Subcutaneous abdominal adipose tissue (tissue), 5 donors: ENCODE data around the gene MTFP1.
"Not testable (repeated sequence)": the region's sequence is repeated elsewhere in the genome, so short reads cannot be mapped to it uniquely, and the experiment has no call there.

Experiments used
- H3K27ac ChIP-seq: one replicate; pipeline ENCODE4 v1.7.0; 2013; ENCODE audit warnings: low read depth, mild to moderate bottlenecking, inconsistent platforms, low read length, moderate library complexity
- H3K27me3 ChIP-seq, 5 donors: one replicate each; pipeline ENCODE4 v1.7.0; 2013; ENCODE audit warnings: low read length in 5 of 5, inconsistent platforms in 1 of 5; ENCODE audit not compliant: control insufficient read depth in 5 of 5, insufficient read depth in 4 of 5
- H3K36me3 ChIP-seq, 5 donors: one replicate each; pipeline ENCODE4 v1.7.0; 2013; ENCODE audit warnings: low read length in 5 of 5; ENCODE audit not compliant: control insufficient read depth in 5 of 5, insufficient read depth in 5 of 5
- H3K4me1 ChIP-seq, 5 donors: one replicate each; pipeline ENCODE4 v1.7.0; 2013; ENCODE audit warnings: low read length in 5 of 5, mild to moderate bottlenecking in 3 of 5, moderate library complexity in 1 of 5; ENCODE audit not compliant: control insufficient read depth in 5 of 5, insufficient read depth in 5 of 5
- H3K4me3 ChIP-seq, 5 donors: one replicate each; pipeline ENCODE4 v1.7.0; 2013; ENCODE audit warnings: low read length in 5 of 5, low read depth in 1 of 5
- H3K9ac ChIP-seq, 5 donors: one replicate each; pipeline ENCODE4 v1.7.0; 2013; ENCODE audit warnings: low read length in 5 of 5, mild to moderate bottlenecking in 4 of 5, moderate library complexity in 3 of 5
- H3K9me3 ChIP-seq, 5 donors: one replicate each; pipeline ENCODE4 v1.7.0; 2013; ENCODE audit warnings: low read length in 5 of 5; ENCODE audit not compliant: control insufficient read depth in 5 of 5
- donor health status: healthy.
- donor health status: healthy.
- donor health status: healthy.
- donor health status: healthy.
- donor health status: healthy.

MTFP1 gene

DNA sequence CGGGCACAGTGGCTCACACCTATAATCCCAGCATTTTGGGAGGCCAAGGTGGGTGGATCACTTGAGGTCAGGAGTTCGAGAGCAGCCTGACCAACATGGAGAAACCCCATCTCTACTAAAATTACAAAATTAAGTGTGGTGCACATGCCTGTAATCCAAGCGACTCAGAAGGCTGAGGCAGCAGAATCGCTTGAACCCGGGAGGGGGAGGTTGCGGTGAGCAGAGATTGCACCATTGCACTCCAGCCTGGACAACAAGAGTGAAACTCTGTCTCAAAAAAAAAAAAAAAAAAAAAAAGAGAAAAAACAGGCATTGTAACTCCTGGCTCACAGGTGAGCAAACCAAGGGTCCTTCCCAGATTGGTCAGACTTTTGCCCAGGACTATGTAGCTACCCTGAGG, 35.0 kb downstream of the MTFP1 start:
- H3K9me3 ChIP-seq, H3K4me1 ChIP-seq, H3K27ac ChIP-seq, H3K9ac ChIP-seq, H3K36me3 ChIP-seq, H3K4me3 ChIP-seq: not testable (repeated sequence)
- H3K27me3 ChIP-seq: peaks cover 0 to 27% (median 5%) of the 10 kb centered on the region in 5 donors

DNA sequence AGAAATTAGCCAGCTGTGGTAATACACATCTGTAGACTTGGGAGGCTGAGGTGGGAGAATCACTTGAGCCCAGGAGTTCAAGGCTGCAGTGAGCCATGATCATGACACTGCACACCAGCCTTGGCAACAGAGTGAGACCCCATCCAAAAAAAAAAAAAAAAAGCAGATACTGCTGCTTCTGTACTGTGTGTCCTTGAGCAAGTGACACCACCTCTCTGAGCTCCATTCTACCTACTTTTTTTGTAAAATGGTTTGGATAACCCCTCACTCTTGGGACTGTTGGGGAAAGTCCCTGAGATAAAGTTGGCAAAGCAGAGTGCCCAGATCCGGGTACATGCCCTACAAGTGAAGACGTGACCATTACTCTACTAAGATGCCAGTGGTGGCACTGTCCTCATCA, 43.6 kb downstream of the MTFP1 start:
- Histone ChIP-seq H3K4me1 (no peaks in the 10 kb centered on the region), H3K27me3 (peaks cover 6 to 23% (median 19%) of the 10 kb centered on the region in 5 donors), H3K9me3 (no peaks in the 10 kb centered on the region), H3K4me3 (no peak overlapping the region), H3K27ac (no peak overlapping the region), H3K9ac (no peak overlapping the region), H3K36me3 (no peaks in the 10 kb centered on the region)

DNA sequence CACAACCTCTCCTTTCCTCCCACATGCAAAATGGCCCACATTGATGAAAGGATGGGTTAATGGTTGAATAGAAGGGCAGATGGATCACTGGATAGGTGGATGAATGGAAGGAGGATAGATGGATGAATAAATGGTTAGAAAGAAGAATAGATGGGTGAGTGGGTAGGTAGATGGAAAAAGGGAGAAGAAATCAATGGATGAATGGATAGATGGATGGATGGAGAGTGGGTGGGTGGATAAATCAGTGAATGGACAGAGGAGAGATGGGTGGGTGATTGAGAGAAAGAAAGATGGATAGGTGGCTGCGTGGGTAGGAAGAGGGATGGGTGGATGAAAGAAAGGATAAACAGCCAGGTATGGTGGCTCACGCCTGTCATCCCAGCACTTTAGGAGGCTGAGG, 45.1 kb downstream of the MTFP1 start:
- H3K4me1 ChIP-seq: no peaks in the 10 kb centered on the region
- no peak overlapping the region for H3K4me3 ChIP-seq
- peaks cover 10 to 26% (median 19%) of the 10 kb centered on the region in 5 donors for H3K27me3 ChIP-seq
- no peak overlapping the region for H3K9ac ChIP-seq
- H3K36me3 ChIP-seq: no peaks in the 10 kb centered on the region
- no peak overlapping the region for H3K27ac ChIP-seq
- no peaks in the 10 kb centered on the region for H3K9me3 ChIP-seq

DNA sequence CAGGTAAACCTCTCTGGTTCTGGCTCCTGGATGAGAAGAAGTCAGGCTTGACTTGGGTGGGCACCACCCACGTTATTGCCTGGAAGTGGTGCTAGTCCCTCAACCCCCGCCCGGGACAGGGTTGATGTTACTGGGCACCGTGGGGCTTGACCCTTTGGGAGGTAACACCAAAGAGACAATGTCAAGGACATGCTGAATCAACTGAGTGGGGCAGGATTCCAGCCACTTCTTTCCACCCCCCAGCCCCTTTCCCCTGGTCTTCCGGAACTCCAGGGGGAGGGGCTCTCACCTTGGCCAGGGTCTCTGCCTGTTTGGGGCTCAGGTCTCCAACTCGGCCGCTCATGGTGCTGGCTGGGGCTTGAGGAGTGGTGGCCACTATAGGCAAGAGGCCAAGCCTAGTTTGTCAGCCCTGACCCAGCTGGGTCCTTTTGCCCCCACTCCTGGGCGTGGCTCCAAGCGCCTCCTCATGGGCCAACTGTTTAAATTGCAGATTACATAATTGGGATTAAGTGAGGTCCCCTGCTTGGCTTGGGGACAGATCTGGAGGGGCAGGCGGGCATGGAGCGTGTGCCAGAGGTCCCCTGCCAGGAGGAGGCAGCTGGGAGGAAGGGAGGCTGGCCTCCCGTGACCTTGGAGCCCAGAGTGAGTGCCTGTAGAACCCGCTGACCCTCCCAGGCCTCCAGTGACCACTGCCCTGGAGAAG, 46.2 kb downstream of the MTFP1 start, which contains the start of gene SEC14L3:
Gene SEC14L3, minus strand, starts transcription at position 402 of the 703 bp plus-strand sequence. Its CDS starts 59 bp downstream, at position 343.
- H3K9me3 ChIP-seq: no peaks in the 10 kb centered on the region

DNA sequence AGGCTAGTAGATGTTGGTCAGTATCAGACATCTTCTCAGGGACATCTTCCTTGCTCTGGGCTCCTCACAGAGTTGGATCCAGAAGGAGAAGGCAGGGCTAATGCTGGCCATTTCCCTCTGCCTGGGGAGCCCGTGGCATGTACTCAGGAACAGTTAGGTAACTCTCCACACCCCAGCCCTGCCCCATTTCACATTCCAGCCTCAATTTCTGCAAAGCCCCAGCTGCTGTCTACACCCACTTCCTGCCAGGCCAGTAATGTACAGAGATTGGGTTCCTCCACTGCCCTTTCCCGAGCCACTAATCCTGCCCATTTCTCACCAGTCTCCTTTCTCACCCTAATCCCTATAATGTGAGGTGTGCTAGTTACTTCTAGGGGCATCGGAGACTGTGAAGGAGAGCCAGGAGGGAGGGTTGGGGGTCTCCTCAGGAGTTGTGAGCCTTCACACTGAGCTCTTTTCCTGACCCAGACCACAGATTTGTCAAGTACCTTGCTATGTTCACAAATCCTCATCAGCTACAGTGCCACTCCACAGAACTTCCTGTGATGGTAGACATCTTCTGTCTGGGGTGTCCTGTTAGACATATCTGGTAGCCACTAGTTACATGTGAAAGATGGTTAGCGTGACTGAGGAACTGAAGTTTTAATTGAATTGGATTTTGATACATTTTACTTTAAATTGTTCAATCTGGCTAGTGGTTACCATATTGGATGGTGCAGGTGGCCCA, 47.6 kb downstream of the MTFP1 start:
- Histone ChIP-seq H3K27me3 (peaks cover 10 to 26% (median 19%) of the 10 kb centered on the region in 5 donors), H3K9me3 (no peaks in the 10 kb centered on the region), H3K27ac (no peak overlapping the region), H3K9ac (no peak overlapping the region), H3K36me3 (no peaks in the 10 kb centered on the region), H3K4me3 (no peak overlapping the region), H3K4me1 (no peaks in the 10 kb centered on the region)

More for the DNA sequence above, 46.2 kb downstream of the MTFP1 start, which contains the start of gene SEC14L3:
- Histone ChIP-seq H3K4me3 (no peak within 1 kb of the TSS), H3K27me3 (peaks cover 10 to 26% (median 19%) of the 10 kb centered on the region in 5 donors), H3K4me1 (no peaks in the 10 kb centered on the region), H3K9ac (no peak within 1 kb of the TSS), H3K27ac (no peak within 1 kb of the TSS), H3K36me3 (no peaks in the 10 kb centered on the region)

DNA sequence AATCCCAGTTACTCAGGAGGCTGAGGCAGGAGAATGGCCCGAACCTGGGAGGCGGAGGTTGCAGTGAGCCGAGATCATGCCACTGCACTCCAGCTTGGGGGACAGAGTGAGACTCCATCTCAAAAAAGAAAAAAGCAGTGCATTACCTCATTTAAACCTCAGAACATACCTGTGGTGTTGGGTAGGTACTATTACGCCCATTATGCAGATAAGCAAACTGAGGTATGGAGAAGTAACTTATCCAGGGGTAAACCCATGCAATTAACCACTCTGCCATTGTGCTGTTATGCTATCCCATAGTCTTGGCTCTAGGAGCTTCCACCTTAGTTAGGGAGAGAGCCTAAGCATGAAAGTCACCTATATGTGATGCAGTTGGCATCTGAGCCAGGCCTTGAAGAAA, 48.6 kb downstream of the MTFP1 start:
- Histone ChIP-seq H3K9ac (no peak overlapping the region), H3K4me1 (no peaks in the 10 kb centered on the region), H3K36me3 (no peaks in the 10 kb centered on the region), H3K27ac (no peak overlapping the region), H3K4me3 (no peak overlapping the region), H3K9me3 (peaks cover 0 to 8% (median 0%) of the 10 kb centered on the region in 5 donors), H3K27me3 (peaks cover 10 to 26% (median 19%) of the 10 kb centered on the region in 5 donors)

DNA sequence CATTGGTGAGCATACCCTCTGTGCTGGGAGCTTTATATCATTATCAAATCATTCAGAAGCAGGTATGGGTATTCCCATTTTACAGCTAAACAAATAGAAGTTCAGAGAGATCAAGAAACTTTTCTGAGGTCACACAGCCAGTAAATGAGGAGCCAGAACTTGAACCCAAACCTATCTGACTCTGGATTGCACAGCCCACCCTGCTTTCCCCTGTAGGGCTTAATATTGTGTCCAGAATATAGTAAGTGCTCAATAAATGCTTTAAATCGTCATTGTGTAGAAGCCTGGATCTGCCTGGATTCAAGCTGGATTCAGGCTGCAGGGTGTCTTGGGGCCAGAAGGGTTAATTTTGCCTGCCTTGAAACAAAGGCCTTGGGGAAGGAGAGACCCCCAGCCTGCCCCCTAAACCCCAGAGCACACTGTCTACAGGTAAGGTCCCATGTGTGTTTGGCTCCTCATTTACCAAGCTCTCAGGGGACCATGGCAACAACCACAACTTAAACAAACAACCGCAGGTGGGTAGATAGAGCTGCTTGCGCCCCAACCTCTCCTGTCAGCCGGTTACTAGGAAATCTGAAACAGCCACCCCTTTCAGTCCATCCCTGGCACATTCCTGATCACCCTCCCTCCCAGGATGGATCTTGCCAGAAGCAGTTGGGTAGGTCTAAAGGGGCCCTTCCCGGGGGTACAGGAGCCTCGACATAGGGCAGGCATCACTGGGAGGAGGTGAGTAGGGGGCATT, 49.3 kb downstream of the MTFP1 start:
- Histone ChIP-seq H3K27me3 (peaks cover 10 to 26% (median 17%) of the 10 kb centered on the region in 5 donors), H3K36me3 (no peaks in the 10 kb centered on the region), H3K4me1 (no peaks in the 10 kb centered on the region), H3K9ac (no peak overlapping the region), H3K4me3 (no peak overlapping the region), H3K9me3 (peaks cover 0 to 8% (median 0%) of the 10 kb centered on the region in 5 donors), H3K27ac (no peak overlapping the region)
